Anterior cingulate cortex (tissue), 58 donors: ENCODE results near the gene CLDN24.

Experiments used
- DNase-seq, 58 donors: peaks; one replicate each; lab custom pipeline; 2025; lab: John Stamatoyannopoulos, UW

CLDN24 gene

GRCh38 chr4:183287677-183288076 is 34.5 kb downstream of the CLDN24 start:
- no peak for DNase-seq

- no peak for DNase-seq
Measured at GRCh38 chr4:183287309-183287659, 34.9 kb downstream of the CLDN24 start.

GRCh38 chr4:183286590-183287308 is 35.5 kb downstream of the CLDN24 start:
- no peak for DNase-seq

GRCh38 chr4:183285886-183286285 is 36.3 kb downstream of the CLDN24 start:
- DNase-seq, result no peak

DNA sequence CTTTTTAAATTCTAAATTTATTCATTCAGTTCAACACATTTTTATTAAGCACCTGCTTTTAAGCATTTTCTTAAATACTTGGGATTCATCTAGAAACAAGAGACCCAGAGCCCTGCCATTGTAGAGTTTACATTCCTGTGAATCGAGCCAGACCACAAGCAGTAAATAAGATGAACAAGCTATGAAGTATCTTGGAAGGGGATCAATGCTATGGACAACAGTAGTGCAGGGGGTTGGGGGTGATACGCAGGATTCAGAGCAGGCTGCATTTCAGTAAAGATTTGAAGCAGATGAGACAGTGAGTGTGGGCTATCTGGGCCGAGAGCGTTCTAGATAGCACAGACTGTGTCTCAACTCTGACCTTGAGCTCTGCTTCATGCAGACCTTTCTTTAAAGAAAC is 37.3 kb downstream of the CLDN24 start:
- no peak for DNase-seq

- no peak for DNase-seq
Measured at GRCh38 chr4:183284258-183284785, 37.9 kb downstream of the CLDN24 start.

DNA sequence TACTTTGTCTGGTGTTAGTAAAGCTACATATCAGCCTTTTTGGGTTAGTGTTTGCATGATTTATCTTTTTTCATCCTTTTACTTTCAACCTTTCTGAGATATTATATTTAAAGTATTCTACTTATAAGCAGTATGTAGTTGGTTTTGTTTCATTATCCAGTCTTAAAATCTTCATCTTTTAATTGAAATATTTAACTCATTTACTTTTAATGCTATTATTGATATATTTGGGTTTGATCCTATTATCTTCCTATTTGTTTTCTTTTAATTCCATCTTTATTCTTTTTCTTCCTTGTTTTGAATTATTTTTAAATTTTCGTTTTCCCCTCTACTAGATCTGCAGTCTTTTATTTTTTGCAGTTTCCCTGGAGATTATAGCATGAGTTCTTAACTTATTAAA is 46.1 kb downstream of the CLDN24 start:
- no peak for DNase-seq

- DNase-seq, result no peak
Measured at GRCh38 chr4:183272384-183272783, 49.8 kb downstream of the CLDN24 start.
